ENCODE results near the gene PAFAH1B1. TPM values are rescaled to one million over a fixed set of nuclear protein-coding genes. Genes with fewer than 3 reads are reported as not detected.

Gene PAFAH1B1
- total RNA-seq, 1 donor from 2014 or later: 138 TPM

DNA sequence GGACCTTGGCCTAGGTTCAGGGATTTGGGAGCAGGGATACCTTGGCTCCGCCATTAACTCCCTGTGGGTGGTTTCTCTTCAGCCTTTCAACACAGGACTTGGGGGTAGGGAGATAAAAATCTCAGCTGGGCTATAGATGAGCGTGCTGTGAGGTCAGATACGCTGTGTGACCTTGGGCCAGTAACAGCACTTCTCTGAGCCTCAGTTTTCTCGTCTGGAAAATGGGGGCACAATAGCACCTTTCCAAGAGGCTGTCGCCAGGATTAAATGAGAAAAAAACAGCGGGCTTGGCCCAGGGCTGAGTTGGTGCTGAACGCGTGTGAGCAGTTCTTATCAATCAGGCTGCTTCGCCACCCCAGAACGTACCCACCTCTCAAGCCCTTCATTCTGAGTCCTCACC, 138.4 kb downstream of the PAFAH1B1 start:
- no peak for ATAC-seq (ENCODE audit: low read depth)
- no peaks in the 10 kb centered on the region for H3K4me1 Mint-ChIP-seq
- CTCF ChIA-PET: no interaction called here
- peaks cover 16% of the 10 kb centered on the region for H3K27me3 Mint-ChIP-seq
- no peak for DNase-seq
- H3K27ac Mint-ChIP-seq: no peak overlapping the region
- no peak for TF ChIP-seq CTCF (IDR thresholded peaks at IDR 0.05)
- POLR2A ChIA-PET: no interaction called here
- H3K36me3 Mint-ChIP-seq (ENCODE audit: low read depth): no peaks in the 10 kb centered on the region
- H3K4me3 Mint-ChIP-seq: no peak overlapping the region
- intact Hi-C loops (cut with micrococcal nuclease): no loop called here
- H3K9me3 Mint-ChIP-seq: no peaks in the 10 kb centered on the region

DNA sequence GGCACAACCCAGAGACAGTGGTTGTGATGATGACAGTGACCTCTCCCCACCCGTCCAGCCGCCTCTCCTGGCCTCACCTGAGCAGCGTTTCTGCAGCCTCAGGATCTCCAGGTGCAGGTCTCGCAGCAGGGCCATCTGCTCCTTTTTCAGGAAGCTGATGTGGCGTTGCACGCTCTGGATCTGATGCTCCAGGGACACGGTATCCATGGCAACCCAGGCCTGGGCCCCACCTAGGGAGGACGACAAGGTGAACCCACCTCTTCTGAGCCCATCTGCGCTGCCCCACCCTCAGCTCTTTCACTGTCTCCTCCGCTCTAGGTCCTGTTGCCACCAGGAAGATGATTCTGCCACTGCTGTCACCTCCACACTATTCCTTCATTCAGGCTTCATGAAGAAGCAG, 141.5 kb downstream of the PAFAH1B1 start:
- H3K36me3 Mint-ChIP-seq (ENCODE audit: low read depth): no peaks in the 10 kb centered on the region
- intact Hi-C loops (cut with micrococcal nuclease): no loop called here
- ChIA-PET CTCF (no interaction called here), POLR2A (no interaction called here)
- ATAC-seq (ENCODE audit: low read depth): no peak
- DNase-seq: no peak
- peaks cover 7% of the 10 kb centered on the region for H3K27me3 Mint-ChIP-seq
- no peak overlapping the region for H3K27ac Mint-ChIP-seq
- TF ChIP-seq CTCF (IDR thresholded peaks at IDR 0.05): no peak
- H3K9me3 Mint-ChIP-seq: no peaks in the 10 kb centered on the region
- no peak overlapping the region for H3K4me3 Mint-ChIP-seq
- H3K4me1 Mint-ChIP-seq: no peaks in the 10 kb centered on the region

Other genes with a start within 250 kb of the PAFAH1B1 start
- 24.3 and 31.3 TPM in 2 replicates for gene MNT, start 192.6 kb upstream of the PAFAH1B1 start, total RNA-seq
- gene METTL16, start 81.8 kb upstream of the PAFAH1B1 start, total RNA-seq: 49.4 and 57.2 TPM in 2 replicates
- 101 and 115 TPM in 2 replicates for gene CLUH, start 118.1 kb downstream of the PAFAH1B1 start, total RNA-seq
- gene CCDC92B, start 156.0 kb downstream of the PAFAH1B1 start, total RNA-seq: not detected in 2 replicates
- 2.5 and 2.6 TPM in 2 replicates for gene RAP1GAP2, start 202.8 kb downstream of the PAFAH1B1 start, total RNA-seq

All from activated B cell treated with CpG ODN at 0.5 μM for 24 hours (primary cell).